Mesendoderm (in vitro differentiated cells): ENCODE measurements around the gene IQSEC1.

Experiments
- DNase-seq: peaks from one replicate; pipeline ENCODE4 v3.0.0; 2013
- H2AK5ac ChIP-seq: 2 replicates; pipeline ENCODE4 v1.6.1; 2013; ENCODE audit warnings: low read length, inconsistent platforms
- H2BK120ac ChIP-seq: 2 replicates; pipeline ENCODE4 v1.6.1; 2013; ENCODE audit warnings: low read depth, mild to moderate bottlenecking, low read length, moderate library complexity, mixed read lengths
- H2BK15ac ChIP-seq: replicated peaks from 2 replicates; pipeline ENCODE4 v1.6.1; 2013; ENCODE audit warnings: low read depth, mild to moderate bottlenecking, moderate library complexity
- H2BK5ac ChIP-seq: 2 replicates; pipeline ENCODE4 v1.6.1; 2013; ENCODE audit warnings: low read length, inconsistent platforms
- H3K18ac ChIP-seq: 2 replicates; pipeline ENCODE4 v1.6.1; 2013; ENCODE audit warnings: mild to moderate bottlenecking, low read length, mixed read lengths
- H3K23ac ChIP-seq: one replicate; pipeline ENCODE4 v1.6.1; 2013; ENCODE audit warnings: low read length
- H3K27ac ChIP-seq: 2 replicates; pipeline ENCODE4 v1.5.1; 2013; ENCODE audit warnings: low read depth, mild to moderate bottlenecking, inconsistent platforms, low read length, moderate library complexity
- H3K27me3 ChIP-seq: 2 replicates; pipeline ENCODE4 v1.6.1; 2013; ENCODE audit warnings: low read length, control low read depth, mild to moderate bottlenecking, inconsistent platforms; ENCODE audit not compliant: insufficient read depth, poor library complexity
- H3K36me3 ChIP-seq: 2 replicates; pipeline ENCODE4 v1.6.1; 2013; ENCODE audit warnings: low read length, inconsistent platforms; ENCODE audit not compliant: control insufficient read depth, insufficient read depth
- H3K4ac ChIP-seq: one replicate; pipeline ENCODE4 v1.6.1; 2013; ENCODE audit warnings: low read depth, mild to moderate bottlenecking, low read length, moderate library complexity
- H3K4me1 ChIP-seq: 2 replicates; pipeline ENCODE4 v1.6.1; 2013; ENCODE audit warnings: low read depth, low read length, inconsistent platforms; ENCODE audit not compliant: control insufficient read depth
- H3K4me2 ChIP-seq: 2 replicates; pipeline ENCODE4 v1.6.1; 2013; ENCODE audit warnings: low read length
- H3K4me3 ChIP-seq: 2 replicates; pipeline ENCODE4 v1.5.1; 2013; ENCODE audit warnings: mild to moderate bottlenecking, low read length
- H3K56ac ChIP-seq: one replicate; pipeline ENCODE4 v1.6.1; 2013; ENCODE audit warnings: low read length
- H3K79me1 ChIP-seq: 2 replicates; pipeline ENCODE4 v1.6.1; 2013; ENCODE audit warnings: low read length, inconsistent platforms
- H3K79me2 ChIP-seq: 2 replicates; pipeline ENCODE4 v1.6.1; 2013; ENCODE audit warnings: mild to moderate bottlenecking, low read length; ENCODE audit not compliant: control insufficient read depth, insufficient read depth
- H3K9ac ChIP-seq: 2 replicates; pipeline ENCODE4 v1.6.1; 2013; ENCODE audit warnings: low read length, inconsistent platforms
- H4K5ac ChIP-seq: one replicate; pipeline ENCODE4 v1.6.1; 2013; ENCODE audit warnings: low read length
- H4K8ac ChIP-seq: one replicate; pipeline ENCODE4 v1.6.1; 2013; ENCODE audit warnings: low read depth, mild to moderate bottlenecking, control low read depth, low read length, moderate library complexity
- WGBS: extraction: QIAGEN DNeasy Blood & Tissue Kit; methylation state at CpG from one replicate; pipeline ENCODE4 v1.1.7; 2013; ENCODE audit warnings: low lambda C conversion rate, missing lambda C conversion rate; ENCODE audit not compliant: insufficient coverage; ENCODE audit errors: extremely low coverage; 5-methylcytosine and 5-hydroxymethylcytosine counted together

The IQSEC1 gene

DNA sequence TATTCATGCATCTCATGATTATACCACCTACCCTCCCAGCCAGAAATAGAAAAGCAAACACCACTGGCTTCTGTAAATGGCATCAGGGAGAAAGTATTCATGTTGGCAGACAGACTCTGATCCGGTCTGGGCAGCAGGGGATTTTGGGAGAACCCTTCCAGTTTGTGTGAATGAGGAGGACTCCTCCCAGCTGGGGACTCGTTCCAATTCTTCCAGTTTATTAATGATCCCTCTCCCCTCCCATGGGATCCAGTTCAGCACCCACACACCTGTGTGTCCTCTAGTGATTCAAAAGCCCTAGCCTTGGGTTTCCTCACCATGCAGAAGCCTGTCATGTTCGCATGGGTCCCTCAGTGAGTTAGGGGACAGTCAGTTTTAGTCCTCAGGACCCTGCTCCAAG, 110.9 kb downstream of the IQSEC1 start:
- Histone ChIP-seq H3K27ac (no peak overlapping the region), H3K23ac (no peak overlapping the region), H3K79me1 (peaks cover 56% of the 10 kb centered on the region), H3K36me3 (no peaks in the 10 kb centered on the region), H4K5ac (no peak overlapping the region), H2BK5ac (no peak overlapping the region), H2AK5ac (no peak overlapping the region), H3K4me2 (no peak overlapping the region), H3K4me3 (no peak overlapping the region), H2BK120ac (no peak overlapping the region), H3K9ac (no peak overlapping the region), H2BK15ac (no peak overlapping the region), H3K18ac (no peak overlapping the region), H3K27me3 (no peaks in the 10 kb centered on the region), H4K8ac (no peak overlapping the region), H3K4ac (no peak overlapping the region), H3K56ac (no peak overlapping the region), H3K4me1 (peaks cover 15% of the 10 kb centered on the region), H3K79me2 (peaks cover 37% of the 10 kb centered on the region)
- DNase-seq: no peak
- no CpG with 5 or more reads among the region's 3 CpGs for WGBS

DNA sequence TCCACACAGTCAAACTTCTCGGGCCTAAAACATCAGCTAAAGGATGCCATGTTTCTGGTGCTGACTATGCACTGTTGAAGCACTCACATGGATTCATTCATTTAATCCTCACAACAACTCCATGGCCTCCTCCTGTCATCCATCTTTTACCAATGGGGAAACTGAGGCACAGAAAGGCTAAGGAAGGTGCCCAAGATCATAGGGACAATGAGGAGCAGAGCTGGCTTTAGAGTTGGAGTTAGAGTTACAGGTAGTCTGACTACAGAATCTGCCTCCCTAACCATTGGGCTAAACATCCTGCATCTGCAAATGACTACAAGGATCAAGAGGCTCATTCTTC, 111.6 kb downstream of the IQSEC1 start:
- no peak for DNase-seq
- no peak overlapping the region for H2AK5ac ChIP-seq
- peaks cover 34% of the 10 kb centered on the region for H3K79me2 ChIP-seq
- no CpG with 5 or more reads among the region's 1 CpG for WGBS
- no peak overlapping the region for H3K27ac ChIP-seq
- H4K5ac ChIP-seq: no peak overlapping the region
- H2BK5ac ChIP-seq: no peak overlapping the region
- H3K36me3 ChIP-seq: no peaks in the 10 kb centered on the region
- no peak overlapping the region for H3K4ac ChIP-seq
- H3K18ac ChIP-seq: no peak overlapping the region
- no peak overlapping the region for H2BK15ac ChIP-seq
- no peak overlapping the region for H3K9ac ChIP-seq
- no peak overlapping the region for H3K23ac ChIP-seq
- no peak overlapping the region for H2BK120ac ChIP-seq
- no peak overlapping the region for H3K4me2 ChIP-seq
- H3K56ac ChIP-seq: no peak overlapping the region
- H3K27me3 ChIP-seq: no peaks in the 10 kb centered on the region
- H3K4me3 ChIP-seq: no peak overlapping the region
- peaks cover 53% of the 10 kb centered on the region for H3K79me1 ChIP-seq
- H3K4me1 ChIP-seq: peaks cover 13% of the 10 kb centered on the region
- H4K8ac ChIP-seq: no peak overlapping the region

DNA sequence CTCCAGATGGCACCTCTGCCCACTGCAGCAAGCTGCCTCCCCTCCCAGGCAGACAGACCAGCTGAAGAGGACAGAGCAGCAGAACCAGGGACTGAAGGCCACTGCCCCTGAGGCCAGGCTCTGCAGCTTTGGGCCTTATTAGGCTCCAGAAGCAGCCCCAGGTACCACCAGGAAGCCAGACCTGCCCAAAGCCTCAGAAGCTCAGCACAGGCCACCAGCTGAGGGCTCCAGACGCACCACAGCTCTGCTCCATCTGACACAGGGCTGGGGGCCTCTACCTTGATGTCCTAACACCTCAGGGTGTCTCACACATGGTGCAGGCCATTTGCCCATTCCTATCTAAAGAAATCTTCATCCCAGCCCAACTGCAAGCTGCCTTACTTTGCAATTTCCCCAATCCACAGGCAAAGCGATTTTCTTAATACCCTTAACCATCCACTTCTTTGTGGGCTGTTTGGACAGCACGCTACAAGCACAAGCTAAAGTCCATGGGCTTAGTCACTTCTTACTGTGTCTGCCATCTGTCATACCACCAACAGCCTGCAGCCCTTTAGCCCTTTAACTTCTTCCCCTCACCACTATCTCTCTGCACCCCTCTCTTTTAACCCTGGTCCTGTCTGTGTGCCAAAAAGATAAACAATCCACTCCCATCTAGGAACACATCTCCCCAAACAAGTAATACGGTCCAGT, 112.1 kb downstream of the IQSEC1 start:
- Histone ChIP-seq H3K4ac (no peak overlapping the region), H3K23ac (no peak overlapping the region), H4K8ac (no peak overlapping the region), H3K27ac (no peak overlapping the region), H3K79me1 (peaks cover 50% of the 10 kb centered on the region), H3K79me2 (peaks cover 29% of the 10 kb centered on the region), H2BK5ac (peak overlapping the region; percentile 34), H4K5ac (no peak overlapping the region), H3K4me2 (no peak overlapping the region), H2BK15ac (no peak overlapping the region), H3K36me3 (no peaks in the 10 kb centered on the region), H3K27me3 (no peaks in the 10 kb centered on the region), H2BK120ac (no peak overlapping the region), H3K4me3 (no peak overlapping the region), H2AK5ac (no peak overlapping the region), H3K4me1 (peaks cover 10% of the 10 kb centered on the region), H3K18ac (no peak overlapping the region), H3K56ac (peak overlapping the region; percentile 62), H3K9ac (peak overlapping the region; percentile 6)
- no CpG with 5 or more reads among the region's 4 CpGs for WGBS
- peak; percentile 57 for DNase-seq

DNA sequence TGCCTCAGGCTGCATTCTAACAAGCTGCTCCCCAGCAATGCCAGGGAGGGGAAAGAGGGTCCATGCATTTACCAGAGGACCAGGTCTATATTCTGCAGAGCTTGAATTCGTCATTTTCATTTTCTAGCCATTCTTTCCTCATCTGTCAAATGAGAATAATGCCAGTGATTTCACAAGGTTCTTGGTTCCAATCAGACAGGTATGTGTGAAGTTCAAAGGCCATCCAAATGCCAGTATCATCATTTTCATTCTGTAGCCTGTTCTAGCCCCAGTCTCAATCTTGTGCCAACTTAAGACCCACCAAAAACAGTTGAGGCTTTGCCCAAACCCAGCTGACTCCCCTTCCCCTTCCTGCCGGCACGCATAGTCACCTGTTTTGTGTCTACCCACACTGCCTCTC, 112.7 kb downstream of the IQSEC1 start:
- no peak overlapping the region for H3K4ac ChIP-seq
- no CpG with 5 or more reads among the region's 3 CpGs for WGBS
- no peak overlapping the region for H3K4me2 ChIP-seq
- peaks cover 46% of the 10 kb centered on the region for H3K79me1 ChIP-seq
- peak overlapping the region; percentile 3 for H3K23ac ChIP-seq
- no peak overlapping the region for H4K5ac ChIP-seq
- H3K27ac ChIP-seq: no peak overlapping the region
- H3K9ac ChIP-seq: peak overlapping the region; percentile 6
- H3K36me3 ChIP-seq: no peaks in the 10 kb centered on the region
- H2AK5ac ChIP-seq: no peak overlapping the region
- H3K27me3 ChIP-seq: no peaks in the 10 kb centered on the region
- H2BK120ac ChIP-seq: no peak overlapping the region
- H3K4me1 ChIP-seq: peaks cover 10% of the 10 kb centered on the region
- no peak overlapping the region for H2BK15ac ChIP-seq
- peak overlapping the region; percentile 62 for H3K56ac ChIP-seq
- H3K79me2 ChIP-seq: peaks cover 25% of the 10 kb centered on the region
- no peak overlapping the region for H4K8ac ChIP-seq
- no peak overlapping the region for H3K4me3 ChIP-seq
- no peak overlapping the region for H3K18ac ChIP-seq
- no peak for DNase-seq
- H2BK5ac ChIP-seq: peak overlapping the region; percentile 34

DNA sequence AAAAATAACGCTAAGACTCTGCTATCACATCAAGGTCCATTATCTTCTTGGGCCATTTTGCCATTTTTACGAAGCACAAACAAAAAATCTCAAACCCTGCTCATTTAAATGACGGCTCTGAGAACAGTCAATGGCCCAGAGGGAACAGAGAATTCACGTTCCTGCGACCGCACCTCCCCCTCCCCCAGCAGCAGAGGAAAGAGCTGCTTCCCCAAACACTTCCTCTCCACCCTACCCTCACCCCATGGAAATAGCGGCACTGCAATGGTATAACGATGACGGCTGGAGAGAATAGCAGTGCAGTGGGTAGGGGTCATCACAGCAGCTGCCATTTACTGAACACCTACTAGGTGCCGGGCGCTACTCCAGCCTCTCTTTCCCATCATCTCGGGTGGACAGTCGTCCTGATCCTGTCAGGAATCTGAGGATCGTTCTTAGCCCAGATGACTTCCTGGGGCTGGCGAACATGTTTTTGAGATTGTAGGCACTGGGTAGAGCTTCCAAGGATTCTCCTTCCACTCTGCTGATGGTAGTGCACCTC, 113.3 kb downstream of the IQSEC1 start:
- Histone ChIP-seq H2BK120ac (no peak overlapping the region), H2BK5ac (no peak overlapping the region), H3K79me1 (peaks cover 48% of the 10 kb centered on the region), H3K4ac (no peak overlapping the region), H3K4me1 (peaks cover 10% of the 10 kb centered on the region), H3K36me3 (no peaks in the 10 kb centered on the region), H4K8ac (no peak overlapping the region), H3K23ac (no peak overlapping the region), H3K4me2 (no peak overlapping the region), H3K4me3 (no peak overlapping the region), H3K18ac (no peak overlapping the region), H3K56ac (no peak overlapping the region), H3K27ac (no peak overlapping the region), H2BK15ac (no peak overlapping the region), H2AK5ac (no peak overlapping the region), H3K79me2 (peaks cover 24% of the 10 kb centered on the region), H4K5ac (no peak overlapping the region), H3K9ac (no peak overlapping the region), H3K27me3 (no peaks in the 10 kb centered on the region)
- peak; percentile 41 for DNase-seq
- WGBS: no CpG with 5 or more reads among the region's 15 CpGs

DNA sequence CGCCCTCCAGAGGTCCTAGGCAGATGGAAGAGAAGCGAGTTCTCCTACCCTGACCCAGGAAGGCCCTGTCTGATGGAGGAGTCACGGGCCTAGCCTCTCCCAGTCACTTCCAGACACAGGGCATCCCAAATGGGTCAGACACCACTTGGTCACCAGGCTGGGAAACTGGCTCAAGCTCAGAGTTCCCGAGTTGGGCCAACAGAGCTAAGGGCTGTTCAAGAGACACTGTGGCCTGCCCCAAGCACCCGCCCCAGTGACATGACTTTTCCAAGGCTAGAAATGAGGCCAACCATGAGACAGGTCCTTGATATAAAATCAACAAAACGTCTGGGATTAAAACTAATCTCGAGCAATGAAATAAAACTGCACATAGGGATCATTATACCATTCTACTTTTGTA, 113.8 kb downstream of the IQSEC1 start:
- no peak overlapping the region for H3K4ac ChIP-seq
- H3K18ac ChIP-seq: no peak overlapping the region
- H2AK5ac ChIP-seq: no peak overlapping the region
- no peak overlapping the region for H3K56ac ChIP-seq
- H3K36me3 ChIP-seq: no peaks in the 10 kb centered on the region
- no peak overlapping the region for H3K4me3 ChIP-seq
- peaks cover 10% of the 10 kb centered on the region for H3K4me1 ChIP-seq
- no peak overlapping the region for H3K4me2 ChIP-seq
- H3K79me2 ChIP-seq: peaks cover 21% of the 10 kb centered on the region
- no peak overlapping the region for H3K23ac ChIP-seq
- H2BK15ac ChIP-seq: no peak overlapping the region
- no peak for DNase-seq
- no peak overlapping the region for H3K27ac ChIP-seq
- no peak overlapping the region for H2BK5ac ChIP-seq
- H3K27me3 ChIP-seq: no peaks in the 10 kb centered on the region
- peaks cover 43% of the 10 kb centered on the region for H3K79me1 ChIP-seq
- no peak overlapping the region for H3K9ac ChIP-seq
- H4K5ac ChIP-seq: no peak overlapping the region
- no peak overlapping the region for H2BK120ac ChIP-seq
- WGBS: no CpG with 5 or more reads among the region's 7 CpGs
- no peak overlapping the region for H4K8ac ChIP-seq
